ENCODE results near the gene PLXDC1. TPM values are rescaled to one million over a fixed set of nuclear protein-coding genes. Genes with fewer than 3 reads are reported as not detected.

PLXDC1 gene
- total and polyA plus RNA-seq, 2 of the 13 experiments (the other 11 are each of a cell fraction or from before 2014, with no cell fraction given), result not detected

GRCh38 chr17:39186481-39187002, 35.1 kb upstream of the PLXDC1 start:
- no peak overlapping the region for H3K9ac ChIP-seq (ENCODE audit: insufficient read depth, low read depth, low read length)
- TF ChIP-seq RNF2 (conservative IDR thresholded peaks at IDR 0.05; ENCODE audit: low read depth), result no peak
- no peak for TF ChIP-seq NFIB (CRISPR knock-in tag; IDR thresholded peaks at IDR 0.05; ENCODE audit: borderline replicate concordance)
- TF ChIP-seq PITX1 (CRISPR knock-in tag; IDR thresholded peaks at IDR 0.05), result no peak
- TF ChIP-seq PTBP1 (IDR thresholded peaks at IDR 0.05; ENCODE audit: low read depth, low read length, poor library complexity, severe bottlenecking), result no peak

GRCh38 chr17:39183720-39184119, 32.3 kb upstream of the PLXDC1 start:
- no peak overlapping the region for H2AFZ ChIP-seq (ENCODE audit: low read length)
- H3K9ac ChIP-seq (ENCODE audit: insufficient read depth, low read depth, low read length), result no peak overlapping the region
- peaks cover 0 to 2% of the 10 kb centered on the region in 2 experiments; a peak in 2 of 5 replicates for H3K36me3 ChIP-seq (replicated peaks in 1 of 2; ENCODE audit: control insufficient read depth in 1 of 2, insufficient read depth in 2 of 2, low read length in 2 of 2)
- H4K20me1 ChIP-seq (ENCODE audit: insufficient read depth, low read length), result no peaks in the 10 kb centered on the region
- H3K4me1 ChIP-seq (ENCODE audit: insufficient read depth, low read length), result no peaks in the 10 kb centered on the region
- CTCF ChIA-PET (ENCODE audit: low intra/inter-chr PET ratio, low total read pairs), result no interaction called here
- no TSS peak for BruUV-seq (replicated peaks)
- H3K4me3 ChIP-seq (replicated peaks in 1 of 3; ENCODE audit: insufficient read depth in 1 of 3, low read depth in 2 of 3, low read length in 3 of 3), result no peak overlapping the region
- H3K27ac ChIP-seq (ENCODE audit: extremely low read length, insufficient read depth, low read length), result no peak overlapping the region
- no peaks in the 10 kb centered on the region for H3K9me3 ChIP-seq (ENCODE audit: low read length)
- intact Hi-C loops (cut with micrococcal nuclease; ENCODE audit: unreplicated experiment), result no loop called here
- FAIRE-seq, result no peak
- no peak overlapping the region for H3K4me2 ChIP-seq (ENCODE audit: low read depth, low read length)
- no peaks in the 10 kb centered on the region for H3K79me2 ChIP-seq (ENCODE audit: insufficient read depth, low read length)
- WGBS (ENCODE audit: low lambda C conversion rate), result 95% methylated on average over 10 of the region's 10 CpGs
- DNase-seq (ENCODE audit: low spot score), result no peak
- no peak for ATAC-seq
- in situ Hi-C loops (cut with HindIII; ENCODE audit: extremely low pct_ligation_motif_present, low pct_unique_long_range_greater_than_20kb), result no loop called here
- H3K27me3 ChIP-seq (ENCODE audit: control insufficient read depth in 1 of 2, insufficient read depth in 2 of 2, low read length in 2 of 2), result no peaks in the 10 kb centered on the region
- POLR2A ChIA-PET, result no interaction called here
- TF ChIP-seq BCL6 (CRISPR knock-in tag; IDR thresholded peaks at IDR 0.05), result no peak
- no peak for TF ChIP-seq ZNF780A (CRISPR knock-in tag; IDR thresholded peaks at IDR 0.05)
- no peak for TF ChIP-seq RERE (CRISPR knock-in tag; IDR thresholded peaks at IDR 0.05; ENCODE audit: low read depth)
- TF ChIP-seq GTF3A (CRISPR knock-in tag; conservative IDR thresholded peaks at IDR 0.05), result no peak
- no peak for TF ChIP-seq CSRNP1 (CRISPR knock-in tag; IDR thresholded peaks at IDR 0.05)
- no peak for TF ChIP-seq ZMYM2 (CRISPR knock-in tag; IDR thresholded peaks at IDR 0.05)
- TF ChIP-seq HDAC6 (IDR thresholded peaks at IDR 0.05; ENCODE audit: low read depth, low read length), result no peak
- TF ChIP-seq SP1 (IDR thresholded peaks at IDR 0.05), result no peak
- TF ChIP-seq SP1 (CRISPR knock-in tag; IDR thresholded peaks at IDR 0.05), result no peak

More at GRCh38 chr17:39186481-39187002, 35.1 kb upstream of the PLXDC1 start:
- FAIRE-seq, result no peak
- Histone ChIP-seq H3K27me3 (ENCODE audit: control insufficient read depth in 1 of 2, insufficient read depth in 2 of 2, low read length in 2 of 2) (no peaks in the 10 kb centered on the region), H3K9me3 (ENCODE audit: low read length) (no peaks in the 10 kb centered on the region), H2AFZ (ENCODE audit: low read length) (no peak overlapping the region), H3K4me3 (replicated peaks in 1 of 3; ENCODE audit: insufficient read depth in 1 of 3, low read depth in 2 of 3, low read length in 3 of 3) (no peak overlapping the region), H3K4me2 (ENCODE audit: low read depth, low read length) (no peak overlapping the region), H3K4me1 (ENCODE audit: insufficient read depth, low read length) (no peaks in the 10 kb centered on the region), H3K27ac (ENCODE audit: extremely low read length, insufficient read depth, low read length) (no peak overlapping the region), H3K79me2 (ENCODE audit: insufficient read depth, low read length) (no peaks in the 10 kb centered on the region), H4K20me1 (ENCODE audit: insufficient read depth, low read length) (no peaks in the 10 kb centered on the region), H3K36me3 (replicated peaks in 1 of 2; ENCODE audit: control insufficient read depth in 1 of 2, insufficient read depth in 2 of 2, low read length in 2 of 2) (peaks cover 0 to 2% of the 10 kb centered on the region in 2 experiments; a peak in 2 of 5 replicates)
- BruUV-seq (replicated peaks), result no TSS peak
- CTCF ChIA-PET (ENCODE audit: low intra/inter-chr PET ratio, low total read pairs), result no interaction called here
- 92% methylated on average over 15 of the region's 15 CpGs for WGBS (ENCODE audit: low lambda C conversion rate)
- in situ Hi-C loops (cut with HindIII; ENCODE audit: extremely low pct_ligation_motif_present, low pct_unique_long_range_greater_than_20kb) (no loop called here), intact Hi-C loops (cut with micrococcal nuclease; ENCODE audit: unreplicated experiment) (no loop called here)
- ATAC-seq, result no peak
- POLR2A ChIA-PET, result no interaction called here
- no peak for DNase-seq (ENCODE audit: low spot score)
